Endodermal cell (in vitro differentiated cells): ENCODE measurements around the gene GALM. TPM values are rescaled to one million over a fixed set of nuclear protein-coding genes. Genes with fewer than 3 reads are reported as not detected.

Experiments used
- DNase-seq: peaks from one replicate; pipeline ENCODE4 v3.0.0-alpha.2; 2017
- H3K27ac ChIP-seq: 2 replicates; pipeline ENCODE4 v1.5.1; 2013; ENCODE audit warnings: mild to moderate bottlenecking, low read depth, low read length, moderate library complexity
- H3K27me3 ChIP-seq: 2 replicates; pipeline ENCODE4 v1.6.1; 2013; ENCODE audit warnings: mild to moderate bottlenecking, low read length, moderate library complexity; ENCODE audit not compliant: insufficient read depth, control insufficient read depth, poor library complexity, severe bottlenecking
- H3K36me3 ChIP-seq: 2 replicates; pipeline ENCODE4 v1.7.0; 2013; ENCODE audit warnings: mild to moderate bottlenecking, low read length, moderate library complexity; ENCODE audit not compliant: control insufficient read depth, insufficient read depth
- H3K4me1 ChIP-seq: one replicate; pipeline ENCODE4 v1.7.0; 2013; ENCODE audit warnings: low read length; ENCODE audit not compliant: control insufficient read depth, insufficient read depth
- H3K4me3 ChIP-seq: 2 replicates; pipeline ENCODE4 v1.5.1; 2013; ENCODE audit warnings: mild to moderate bottlenecking, low read length, moderate library complexity
- H3K9ac ChIP-seq: 2 replicates; pipeline ENCODE4 v1.6.1; 2013; ENCODE audit warnings: mild to moderate bottlenecking, low read length, moderate library complexity; ENCODE audit not compliant: poor library complexity, severe bottlenecking; ENCODE audit errors: extremely low read depth
- H3K9me3 ChIP-seq: 2 replicates; pipeline ENCODE4 v1.6.1; 2013; ENCODE audit warnings: mild to moderate bottlenecking, low read length, moderate library complexity; ENCODE audit not compliant: control insufficient read depth
- H3K27ac Mint-ChIP-seq: 2 replicates; pipeline ENCODE4 v1.8.0; 2020; ENCODE audit warnings: mixed read lengths
- H3K27me3 Mint-ChIP-seq: 2 replicates; pipeline ENCODE4 v1.8.0; 2021; ENCODE audit warnings: mild to moderate bottlenecking, mixed read lengths; ENCODE audit not compliant: insufficient read depth
- H3K36me3 Mint-ChIP-seq: 2 replicates; pipeline ENCODE4 v1.8.0; 2020; ENCODE audit warnings: low read depth, mixed read lengths
- H3K4me1 Mint-ChIP-seq: 2 replicates; pipeline ENCODE4 v1.8.0; 2020; ENCODE audit warnings: mixed read lengths
- H3K4me3 Mint-ChIP-seq: 2 replicates; pipeline ENCODE4 v1.8.0; 2020; ENCODE audit warnings: mild to moderate bottlenecking, moderate library complexity, mixed read lengths
- H3K9me3 Mint-ChIP-seq: 2 replicates; pipeline ENCODE4 v1.8.0; 2020; ENCODE audit warnings: mild to moderate bottlenecking, mixed read lengths
- WGBS, 2 experiments: methylation state at CpG; one replicate each; pipeline versions ENCODE4 v1.1.5 to v1.1.7; 2013; ENCODE audit warnings: missing lambda C conversion rate in 2 of 2, mixed read lengths in 1 of 2; ENCODE audit not compliant: insufficient coverage in 1 of 2, insufficient read length in 1 of 2; 5-methylcytosine and 5-hydroxymethylcytosine counted together
- total RNA-seq, 2 donors: library from RNA; stranded (reverse); fragmentation: NEBNext Ultra II Directional in 1 of 2; extraction: Animal tissue kit (Norgen Biotek cat#: 25700) in 1 of 2; gene quantifications; 2 replicates in 1 of 2; 3 replicates in 1 of 2; pipeline ENCODE4 v1.2.1, GENCODE V29; 2021
- TF ChIP-seq, protein P1 (sequence below): fragments of 200-600 bp; sonication (generic); conservative IDR thresholded peaks from 2 replicates; pipeline ENCODE4 v1.5.0; 2021; ENCODE audit warnings: antibody characterized with exemption, mild to moderate bottlenecking

Gene GALM
- total RNA-seq, 2 donors from 2014 or later = 14.2 to 16.2 TPM

DNA sequence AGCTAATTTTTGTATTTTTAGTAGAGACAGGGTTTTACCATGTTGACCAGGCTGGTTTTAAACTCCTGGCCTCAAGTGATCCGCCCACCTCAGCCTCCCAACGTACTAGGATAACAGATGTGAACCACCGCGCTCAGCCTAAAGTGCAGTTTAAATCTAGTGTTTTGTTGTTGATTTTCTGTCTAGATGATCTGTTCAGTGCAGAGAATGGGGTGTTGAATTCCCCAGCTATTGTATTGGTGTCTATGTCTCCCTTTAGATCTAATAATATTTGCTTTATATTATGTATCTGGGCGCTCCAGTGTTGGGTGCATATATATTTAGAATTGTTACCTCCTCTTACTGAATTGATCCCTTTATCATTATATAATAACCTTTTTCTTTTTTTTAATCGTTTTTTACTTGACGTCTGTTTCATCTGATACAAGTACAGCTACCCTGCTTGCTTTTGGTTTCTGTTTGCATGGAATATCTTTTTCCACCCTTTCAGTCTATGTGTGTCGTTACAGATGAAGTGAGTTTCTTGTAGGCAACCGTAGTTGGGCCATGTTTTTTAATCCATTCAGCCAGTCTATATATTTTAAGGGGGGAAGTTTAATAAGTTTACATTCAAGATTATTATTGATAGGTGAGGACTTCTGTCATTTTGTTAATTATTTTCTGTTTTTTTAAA is 34.3 kb downstream of the GALM start:
- Histone ChIP-seq H3K27ac (no peak overlapping the region), H3K9ac (no peak overlapping the region), H3K9me3 (no peaks in the 10 kb centered on the region), H3K27me3 (no peaks in the 10 kb centered on the region), H3K36me3 (peaks cover 4% of the 10 kb centered on the region), H3K4me1 (no peaks in the 10 kb centered on the region), H3K4me3 (no peak overlapping the region)
- Mint-ChIP-seq H3K36me3 (peaks cover 5% of the 10 kb centered on the region), H3K9me3 (no peaks in the 10 kb centered on the region), H3K27me3 (no peaks in the 10 kb centered on the region), H3K27ac (no peak overlapping the region), H3K4me3 (no peak overlapping the region), H3K4me1 (peaks cover 3% of the 10 kb centered on the region)
- TF ChIP-seq, protein P1, sequence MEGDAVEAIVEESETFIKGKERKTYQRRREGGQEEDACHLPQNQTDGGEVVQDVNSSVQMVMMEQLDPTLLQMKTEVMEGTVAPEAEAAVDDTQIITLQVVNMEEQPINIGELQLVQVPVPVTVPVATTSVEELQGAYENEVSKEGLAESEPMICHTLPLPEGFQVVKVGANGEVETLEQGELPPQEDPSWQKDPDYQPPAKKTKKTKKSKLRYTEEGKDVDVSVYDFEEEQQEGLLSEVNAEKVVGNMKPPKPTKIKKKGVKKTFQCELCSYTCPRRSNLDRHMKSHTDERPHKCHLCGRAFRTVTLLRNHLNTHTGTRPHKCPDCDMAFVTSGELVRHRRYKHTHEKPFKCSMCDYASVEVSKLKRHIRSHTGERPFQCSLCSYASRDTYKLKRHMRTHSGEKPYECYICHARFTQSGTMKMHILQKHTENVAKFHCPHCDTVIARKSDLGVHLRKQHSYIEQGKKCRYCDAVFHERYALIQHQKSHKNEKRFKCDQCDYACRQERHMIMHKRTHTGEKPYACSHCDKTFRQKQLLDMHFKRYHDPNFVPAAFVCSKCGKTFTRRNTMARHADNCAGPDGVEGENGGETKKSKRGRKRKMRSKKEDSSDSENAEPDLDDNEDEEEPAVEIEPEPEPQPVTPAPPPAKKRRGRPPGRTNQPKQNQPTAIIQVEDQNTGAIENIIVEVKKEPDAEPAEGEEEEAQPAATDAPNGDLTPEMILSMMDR = no peak
- no peak for DNase-seq
- 89 to 93% methylated on average over 6 to 8 of the region's 9 CpGs for WGBS, 2 experiments

DNA sequence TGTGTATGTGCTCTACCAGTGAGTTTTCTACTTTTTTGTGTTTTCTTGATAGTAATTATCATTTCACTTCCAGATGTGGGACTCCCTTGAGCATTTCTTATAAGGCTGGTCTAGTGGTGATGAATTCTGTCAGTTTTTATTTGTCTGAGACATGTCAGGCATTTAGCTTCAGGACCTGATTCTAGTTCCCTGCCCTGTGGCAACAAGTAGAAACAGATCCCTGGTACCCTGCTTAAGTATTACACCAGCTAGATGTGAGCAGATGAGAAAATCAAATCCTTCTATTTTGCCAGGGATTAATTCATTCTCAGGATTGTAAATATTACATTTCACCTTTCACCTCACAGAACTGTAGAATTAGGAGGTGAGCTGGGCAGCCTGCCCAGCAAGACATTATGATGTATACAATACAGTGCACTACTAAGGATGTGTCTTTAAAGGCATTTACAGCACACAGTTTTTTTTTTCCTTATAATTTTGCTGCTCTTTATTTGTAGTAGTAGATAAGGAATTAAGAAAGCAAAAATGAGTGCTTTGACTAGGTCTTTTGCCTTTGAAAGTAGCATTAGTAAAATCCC is 35.1 kb downstream of the GALM start:
- Histone ChIP-seq H3K4me1 (no peaks in the 10 kb centered on the region), H3K9ac (no peak overlapping the region), H3K36me3 (no peaks in the 10 kb centered on the region), H3K27me3 (no peaks in the 10 kb centered on the region), H3K27ac (no peak overlapping the region), H3K4me3 (no peak overlapping the region), H3K9me3 (no peaks in the 10 kb centered on the region)
- Mint-ChIP-seq H3K4me3 (no peak overlapping the region), H3K36me3 (peaks cover 10% of the 10 kb centered on the region), H3K9me3 (no peaks in the 10 kb centered on the region), H3K27me3 (no peaks in the 10 kb centered on the region), H3K27ac (no peak overlapping the region), H3K4me1 (peaks cover 3% of the 10 kb centered on the region)
- TF ChIP-seq, protein P1 = no peak
- DNase-seq = no peak

DNA sequence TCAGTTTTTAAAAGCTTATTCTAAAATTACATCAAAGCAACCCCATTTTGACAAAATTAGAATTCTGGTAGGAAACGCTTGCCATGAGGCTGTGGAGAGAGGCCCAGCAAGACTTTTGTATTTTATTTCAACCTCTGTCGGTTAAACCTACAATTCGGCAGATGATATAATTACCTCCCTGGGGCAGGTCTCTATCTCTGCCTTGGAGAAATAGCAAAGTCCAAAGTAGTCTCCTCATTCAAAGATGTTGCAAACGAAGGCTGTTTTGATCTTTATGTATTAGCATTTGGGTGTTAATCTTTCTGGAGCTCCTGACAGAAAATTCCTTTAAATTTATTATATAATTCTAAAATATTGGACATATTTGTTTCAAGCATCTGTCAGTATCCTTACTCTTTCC is 35.6 kb downstream of the GALM start:
- Mint-ChIP-seq H3K4me3 (no peak overlapping the region), H3K4me1 (peaks cover 3% of the 10 kb centered on the region), H3K27ac (no peak overlapping the region), H3K27me3 (no peaks in the 10 kb centered on the region), H3K9me3 (no peaks in the 10 kb centered on the region), H3K36me3 (peaks cover 9% of the 10 kb centered on the region)
- H3K27ac ChIP-seq = no peak overlapping the region
- no peaks in the 10 kb centered on the region for H3K9me3 ChIP-seq
- no peak overlapping the region for H3K4me3 ChIP-seq
- WGBS, 2 experiments = 88 to 91% methylated on average over 1 to 4 of the region's 4 CpGs
- H3K36me3 ChIP-seq = no peaks in the 10 kb centered on the region
- H3K9ac ChIP-seq = no peak overlapping the region
- no peaks in the 10 kb centered on the region for H3K27me3 ChIP-seq
- no peaks in the 10 kb centered on the region for H3K4me1 ChIP-seq
- TF ChIP-seq, protein P1 = no peak
- DNase-seq = no peak
